Measurements from ENCODE around the gene GNPDA1. TPM values are rescaled to one million over a fixed set of nuclear protein-coding genes. Genes with fewer than 3 reads are reported as not detected.

The GNPDA1 gene
- total and polyA plus RNA-seq, 4 donors, result 8.0 to 15.0 (median 10.5) TPM

DNA sequence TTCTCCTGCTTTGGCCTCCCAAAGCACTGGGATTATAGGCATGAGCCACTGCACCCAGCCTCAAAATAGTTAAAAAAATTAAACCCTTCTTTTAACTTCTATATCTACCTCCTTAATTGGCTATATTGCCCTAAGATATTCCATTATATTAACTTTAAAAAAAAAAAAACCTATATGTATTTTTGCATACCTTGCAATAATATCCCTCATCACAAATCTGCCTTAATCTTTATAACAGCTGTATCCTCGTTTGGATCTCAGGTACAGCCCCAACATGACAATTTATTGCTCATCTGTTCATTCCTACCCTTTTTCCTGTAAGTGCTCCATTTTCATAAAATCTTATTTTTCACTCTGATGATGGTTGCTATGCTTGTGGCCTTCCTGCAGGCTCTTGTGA lies 12.7 kb downstream of the GNPDA1 start:
- Histone ChIP-seq H3K27me3 (ENCODE audit: control insufficient read depth in 4 of 4, insufficient read depth in 4 of 4, low read length in 3 of 4) (no peaks in the 10 kb centered on the region), H3K4me1 (ENCODE audit: control insufficient read depth in 4 of 4, insufficient read depth in 4 of 4, low read length in 3 of 4) (peaks cover 0 to 14% (median 10%) of the 10 kb centered on the region in 4 donors), H3K9me3 (ENCODE audit: control insufficient read depth in 4 of 4, low read length in 3 of 4) (no peaks in the 10 kb centered on the region), H3K36me3 (ENCODE audit: control insufficient read depth in 4 of 4, insufficient read depth in 3 of 4, low read depth in 1 of 4, low read length in 3 of 4) (peaks cover 6 to 34% (median 26%) of the 10 kb centered on the region in 4 donors), H3K9ac (ENCODE audit: low read depth in 1 of 2, low read length in 2 of 2) (no peak overlapping the region), H3K4me3 (ENCODE audit: low read depth in 1 of 3, low read length in 3 of 3) (no peak overlapping the region), H3K27ac (ENCODE audit: low read depth in 1 of 2, low read length in 2 of 2) (no peak overlapping the region)
- no peak for DNase-seq (ENCODE audit: low spot score)
- 64% methylated on average over 1 of the region's 1 CpG for WGBS
- TF ChIP-seq, protein P1, sequence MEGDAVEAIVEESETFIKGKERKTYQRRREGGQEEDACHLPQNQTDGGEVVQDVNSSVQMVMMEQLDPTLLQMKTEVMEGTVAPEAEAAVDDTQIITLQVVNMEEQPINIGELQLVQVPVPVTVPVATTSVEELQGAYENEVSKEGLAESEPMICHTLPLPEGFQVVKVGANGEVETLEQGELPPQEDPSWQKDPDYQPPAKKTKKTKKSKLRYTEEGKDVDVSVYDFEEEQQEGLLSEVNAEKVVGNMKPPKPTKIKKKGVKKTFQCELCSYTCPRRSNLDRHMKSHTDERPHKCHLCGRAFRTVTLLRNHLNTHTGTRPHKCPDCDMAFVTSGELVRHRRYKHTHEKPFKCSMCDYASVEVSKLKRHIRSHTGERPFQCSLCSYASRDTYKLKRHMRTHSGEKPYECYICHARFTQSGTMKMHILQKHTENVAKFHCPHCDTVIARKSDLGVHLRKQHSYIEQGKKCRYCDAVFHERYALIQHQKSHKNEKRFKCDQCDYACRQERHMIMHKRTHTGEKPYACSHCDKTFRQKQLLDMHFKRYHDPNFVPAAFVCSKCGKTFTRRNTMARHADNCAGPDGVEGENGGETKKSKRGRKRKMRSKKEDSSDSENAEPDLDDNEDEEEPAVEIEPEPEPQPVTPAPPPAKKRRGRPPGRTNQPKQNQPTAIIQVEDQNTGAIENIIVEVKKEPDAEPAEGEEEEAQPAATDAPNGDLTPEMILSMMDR (IDR thresholded peaks at IDR 0.05; ENCODE audit: low read depth, low read length, missing input control), result no peak
- no peak for TF ChIP-seq SP1 (IDR thresholded peaks at IDR 0.05)
- TF ChIP-seq, protein P2, sequence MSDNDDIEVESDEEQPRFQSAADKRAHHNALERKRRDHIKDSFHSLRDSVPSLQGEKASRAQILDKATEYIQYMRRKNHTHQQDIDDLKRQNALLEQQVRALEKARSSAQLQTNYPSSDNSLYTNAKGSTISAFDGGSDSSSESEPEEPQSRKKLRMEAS (IDR thresholded peaks at IDR 0.05), result no peak
- TF ChIP-seq FOXA2 (IDR thresholded peaks at IDR 0.05), result no peak
- TF ChIP-seq, protein P3, sequence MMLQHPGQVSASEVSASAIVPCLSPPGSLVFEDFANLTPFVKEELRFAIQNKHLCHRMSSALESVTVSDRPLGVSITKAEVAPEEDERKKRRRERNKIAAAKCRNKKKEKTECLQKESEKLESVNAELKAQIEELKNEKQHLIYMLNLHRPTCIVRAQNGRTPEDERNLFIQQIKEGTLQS (IDR thresholded peaks at IDR 0.05), result no peak
- TF ChIP-seq TAF1 (conservative IDR thresholded peaks at IDR 0.05), result no peak
- no peak for TF ChIP-seq EGR1 (IDR thresholded peaks at IDR 0.05; ENCODE audit: low read depth in 2 of 2)
- TF ChIP-seq HNF4G (IDR thresholded peaks at IDR 0.05), result no peak
- TF ChIP-seq FOXA1 (IDR thresholded peaks at IDR 0.05), result no peak

DNA sequence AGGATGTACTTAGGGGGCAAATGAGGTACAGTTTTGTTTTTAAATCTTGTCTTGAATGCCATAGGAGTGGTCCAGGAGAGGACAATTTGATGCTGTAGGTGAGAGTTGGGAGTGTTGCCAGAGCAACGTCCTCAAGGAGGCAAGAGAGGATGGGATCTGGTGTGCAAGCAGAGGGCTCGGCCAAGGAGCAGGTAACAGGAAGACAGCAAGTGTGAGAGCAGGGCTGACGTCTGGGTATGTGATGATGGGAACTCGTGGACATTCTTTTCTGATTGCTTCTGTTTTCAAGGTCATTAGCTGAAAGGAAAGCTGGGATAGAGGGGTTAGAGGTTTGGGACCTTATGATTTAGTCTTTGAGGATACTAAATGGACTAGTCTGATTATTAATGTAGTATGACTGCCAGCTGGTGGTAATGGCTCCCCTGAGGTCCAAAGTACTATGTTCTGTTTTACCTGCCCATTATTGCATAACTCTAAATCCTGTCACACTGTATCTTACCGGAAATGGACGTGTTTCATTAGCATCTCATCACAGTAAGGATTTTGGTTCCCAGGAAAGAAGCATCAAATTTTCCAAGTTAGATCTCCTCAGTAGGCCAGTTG lies 15.4 kb downstream of the GNPDA1 start:
- Histone ChIP-seq H3K27ac (ENCODE audit: low read depth in 1 of 2, low read length in 2 of 2) (peak overlapping the region; percentile 73 to 85), H3K36me3 (ENCODE audit: control insufficient read depth in 4 of 4, insufficient read depth in 3 of 4, low read depth in 1 of 4, low read length in 3 of 4) (peaks cover 0 to 22% (median 17%) of the 10 kb centered on the region in 4 donors)

More for the DNA sequence above, 15.4 kb downstream of the GNPDA1 start:
- Histone ChIP-seq H3K9ac (ENCODE audit: low read depth in 1 of 2, low read length in 2 of 2) (no peak overlapping the region), H3K4me3 (ENCODE audit: low read depth in 1 of 3, low read length in 3 of 3) (no peak overlapping the region), H3K4me1 (ENCODE audit: control insufficient read depth in 4 of 4, insufficient read depth in 4 of 4, low read length in 3 of 4) (peaks cover 0 to 17% (median 11%) of the 10 kb centered on the region in 4 donors), H3K9me3 (ENCODE audit: control insufficient read depth in 4 of 4, low read length in 3 of 4) (no peaks in the 10 kb centered on the region), H3K27me3 (ENCODE audit: control insufficient read depth in 4 of 4, insufficient read depth in 4 of 4, low read length in 3 of 4) (no peaks in the 10 kb centered on the region)
- WGBS, result 41% methylated on average over 6 of the region's 6 CpGs
- no peak for DNase-seq (ENCODE audit: low spot score)
- TF ChIP-seq RAD21 (IDR thresholded peaks at IDR 0.05) (peak; percentile 8 to 13), NR2F2 (IDR thresholded peaks at IDR 0.05) (no peak), FOXA1 (IDR thresholded peaks at IDR 0.05) (no peak), GABPA (IDR thresholded peaks at IDR 0.05 in 1 of 2, conservative IDR thresholded peaks at IDR 0.05 in 1 of 2) (peak in 1 of 2 donors; percentile 72), TAF1 (conservative IDR thresholded peaks at IDR 0.05) (no peak), HNF4A (conservative IDR thresholded peaks at IDR 0.05) (peak; percentile 86 to 90), FOXA2 (IDR thresholded peaks at IDR 0.05) (no peak), JUND (IDR thresholded peaks at IDR 0.05) (peak in 1 of 2 donors; percentile 26), SP1 (IDR thresholded peaks at IDR 0.05) (peak; percentile 77), EGR1 (IDR thresholded peaks at IDR 0.05; ENCODE audit: low read depth in 2 of 2) (no peak), HNF4G (IDR thresholded peaks at IDR 0.05) (peak; percentile 83), YY1 (IDR thresholded peaks at IDR 0.05) (peak; percentile 94), RXRA (IDR thresholded peaks at IDR 0.05) (peak in 1 of 2 donors; percentile 50)
- TF ChIP-seq, protein P4, sequence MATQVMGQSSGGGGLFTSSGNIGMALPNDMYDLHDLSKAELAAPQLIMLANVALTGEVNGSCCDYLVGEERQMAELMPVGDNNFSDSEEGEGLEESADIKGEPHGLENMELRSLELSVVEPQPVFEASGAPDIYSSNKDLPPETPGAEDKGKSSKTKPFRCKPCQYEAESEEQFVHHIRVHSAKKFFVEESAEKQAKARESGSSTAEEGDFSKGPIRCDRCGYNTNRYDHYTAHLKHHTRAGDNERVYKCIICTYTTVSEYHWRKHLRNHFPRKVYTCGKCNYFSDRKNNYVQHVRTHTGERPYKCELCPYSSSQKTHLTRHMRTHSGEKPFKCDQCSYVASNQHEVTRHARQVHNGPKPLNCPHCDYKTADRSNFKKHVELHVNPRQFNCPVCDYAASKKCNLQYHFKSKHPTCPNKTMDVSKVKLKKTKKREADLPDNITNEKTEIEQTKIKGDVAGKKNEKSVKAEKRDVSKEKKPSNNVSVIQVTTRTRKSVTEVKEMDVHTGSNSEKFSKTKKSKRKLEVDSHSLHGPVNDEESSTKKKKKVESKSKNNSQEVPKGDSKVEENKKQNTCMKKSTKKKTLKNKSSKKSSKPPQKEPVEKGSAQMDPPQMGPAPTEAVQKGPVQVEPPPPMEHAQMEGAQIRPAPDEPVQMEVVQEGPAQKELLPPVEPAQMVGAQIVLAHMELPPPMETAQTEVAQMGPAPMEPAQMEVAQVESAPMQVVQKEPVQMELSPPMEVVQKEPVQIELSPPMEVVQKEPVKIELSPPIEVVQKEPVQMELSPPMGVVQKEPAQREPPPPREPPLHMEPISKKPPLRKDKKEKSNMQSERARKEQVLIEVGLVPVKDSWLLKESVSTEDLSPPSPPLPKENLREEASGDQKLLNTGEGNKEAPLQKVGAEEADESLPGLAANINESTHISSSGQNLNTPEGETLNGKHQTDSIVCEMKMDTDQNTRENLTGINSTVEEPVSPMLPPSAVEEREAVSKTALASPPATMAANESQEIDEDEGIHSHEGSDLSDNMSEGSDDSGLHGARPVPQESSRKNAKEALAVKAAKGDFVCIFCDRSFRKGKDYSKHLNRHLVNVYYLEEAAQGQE (IDR thresholded peaks at IDR 0.05), result peak; percentile 21
- TF ChIP-seq, protein P5, sequence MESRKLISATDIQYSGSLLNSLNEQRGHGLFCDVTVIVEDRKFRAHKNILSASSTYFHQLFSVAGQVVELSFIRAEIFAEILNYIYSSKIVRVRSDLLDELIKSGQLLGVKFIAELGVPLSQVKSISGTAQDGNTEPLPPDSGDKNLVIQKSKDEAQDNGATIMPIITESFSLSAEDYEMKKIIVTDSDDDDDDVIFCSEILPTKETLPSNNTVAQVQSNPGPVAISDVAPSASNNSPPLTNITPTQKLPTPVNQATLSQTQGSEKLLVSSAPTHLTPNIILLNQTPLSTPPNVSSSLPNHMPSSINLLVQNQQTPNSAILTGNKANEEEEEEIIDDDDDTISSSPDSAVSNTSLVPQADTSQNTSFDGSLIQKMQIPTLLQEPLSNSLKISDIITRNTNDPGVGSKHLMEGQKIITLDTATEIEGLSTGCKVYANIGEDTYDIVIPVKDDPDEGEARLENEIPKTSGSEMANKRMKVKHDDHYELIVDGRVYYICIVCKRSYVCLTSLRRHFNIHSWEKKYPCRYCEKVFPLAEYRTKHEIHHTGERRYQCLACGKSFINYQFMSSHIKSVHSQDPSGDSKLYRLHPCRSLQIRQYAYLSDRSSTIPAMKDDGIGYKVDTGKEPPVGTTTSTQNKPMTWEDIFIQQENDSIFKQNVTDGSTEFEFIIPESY (IDR thresholded peaks at IDR 0.05), result peak; percentile 52
- TF ChIP-seq, protein P1 (IDR thresholded peaks at IDR 0.05; ENCODE audit: low read depth, low read length, missing input control), result no peak
- TF ChIP-seq, protein P2 (IDR thresholded peaks at IDR 0.05), result peak; percentile 49
- TF ChIP-seq, protein P3 (IDR thresholded peaks at IDR 0.05), result peak; percentile 15
